ENCODE results near the gene CRELD2. TPM values are rescaled to one million over a fixed set of nuclear protein-coding genes. Genes with fewer than 3 reads are reported as not detected.

Gene CRELD2
- total RNA-seq, 2 donors from 2014 or later: 46.1 to 60.1 TPM

- no peaks in the 10 kb centered on the region for H3K4me1 ChIP-seq (ENCODE audit: control insufficient read depth in 1 of 2, low read depth in 2 of 2)
- TF ChIP-seq CTCF (IDR thresholded peaks at IDR 0.05): no peak
- DNase-seq (ENCODE audit: low spot score) (no peak), ATAC-seq (ENCODE audit: insufficient number of reproducible peaks, low FRiP score, low read depth) (no peak)
- H3K9me3 ChIP-seq: peaks cover 8% of the 10 kb centered on the region
- no peaks in the 10 kb centered on the region for H3K27me3 ChIP-seq (replicated peaks; ENCODE audit: insufficient read depth)
- H3K4me3 ChIP-seq: no peak overlapping the region
- no peak overlapping the region for H3K27ac ChIP-seq
- H3K36me3 ChIP-seq: peaks cover 12% of the 10 kb centered on the region
Measured at GRCh38 chr22:49880281-49880680, 38.2 kb upstream of the CRELD2 start.

GRCh38 chr22:49881856-49882255, 36.6 kb upstream of the CRELD2 start:
- TF ChIP-seq CTCF (IDR thresholded peaks at IDR 0.05): no peak
- no peak for DNase-seq (ENCODE audit: low spot score)
- no peaks in the 10 kb centered on the region for H3K4me1 ChIP-seq (ENCODE audit: control insufficient read depth in 1 of 2, low read depth in 2 of 2)
- peaks cover 20% of the 10 kb centered on the region for H3K36me3 ChIP-seq
- no peak overlapping the region for H3K4me3 ChIP-seq
- no peak for ATAC-seq (ENCODE audit: insufficient number of reproducible peaks, low FRiP score, low read depth)
- H3K9me3 ChIP-seq: peaks cover 8% of the 10 kb centered on the region
- H3K27ac ChIP-seq: no peak overlapping the region
- no peaks in the 10 kb centered on the region for H3K27me3 ChIP-seq (replicated peaks; ENCODE audit: insufficient read depth)

- Histone ChIP-seq H3K27me3 (replicated peaks; ENCODE audit: insufficient read depth) (no peaks in the 10 kb centered on the region), H3K36me3 (peaks cover 22% of the 10 kb centered on the region), H3K4me1 (ENCODE audit: control insufficient read depth in 1 of 2, low read depth in 2 of 2) (no peaks in the 10 kb centered on the region), H3K27ac (no peak overlapping the region), H3K9me3 (peaks cover 8% of the 10 kb centered on the region), H3K4me3 (no peak overlapping the region)
- DNase-seq (ENCODE audit: low spot score) (no peak), ATAC-seq (ENCODE audit: insufficient number of reproducible peaks, low FRiP score, low read depth) (no peak)
- TF ChIP-seq CTCF (IDR thresholded peaks at IDR 0.05): no peak
Measured at GRCh38 chr22:49882519-49883293, 35.7 kb upstream of the CRELD2 start.

- peaks cover 22% of the 10 kb centered on the region for H3K36me3 ChIP-seq
- ATAC-seq (ENCODE audit: insufficient number of reproducible peaks, low FRiP score, low read depth) (no peak), DNase-seq (ENCODE audit: low spot score) (no peak)
- TF ChIP-seq CTCF (IDR thresholded peaks at IDR 0.05): no peak
- no peaks in the 10 kb centered on the region for H3K4me1 ChIP-seq (ENCODE audit: control insufficient read depth in 1 of 2, low read depth in 2 of 2)
- H3K27me3 ChIP-seq (replicated peaks; ENCODE audit: insufficient read depth): no peaks in the 10 kb centered on the region
- H3K9me3 ChIP-seq: peaks cover 8% of the 10 kb centered on the region
- H3K27ac ChIP-seq: no peak overlapping the region
- no peak overlapping the region for H3K4me3 ChIP-seq
Measured at GRCh38 chr22:49883294-49883640, 35.2 kb upstream of the CRELD2 start.

GRCh38 chr22:49884075-49884474, 34.4 kb upstream of the CRELD2 start:
- Histone ChIP-seq H3K36me3 (peaks cover 22% of the 10 kb centered on the region), H3K4me3 (no peak overlapping the region), H3K27ac (no peak overlapping the region), H3K9me3 (peaks cover 8% of the 10 kb centered on the region), H3K27me3 (replicated peaks; ENCODE audit: insufficient read depth) (no peaks in the 10 kb centered on the region), H3K4me1 (ENCODE audit: control insufficient read depth in 1 of 2, low read depth in 2 of 2) (no peaks in the 10 kb centered on the region)
- no peak for TF ChIP-seq CTCF (IDR thresholded peaks at IDR 0.05)
- DNase-seq (ENCODE audit: low spot score): no peak
- no peak for ATAC-seq (ENCODE audit: insufficient number of reproducible peaks, low FRiP score, low read depth)
